Activated CD8-positive, alpha-beta T cell treated with anti-CD3 and anti-CD28 coated beads, Interleukin-2, amount 10 ng/mL, durations not matched to agents 7 days and 5 days (primary cell): ENCODE results near the gene NAPSA. TPM values are rescaled to one million over a fixed set of nuclear protein-coding genes. Genes with fewer than 3 reads are reported as not detected.
A peak's percentile ranks its signal among the peaks of the same experiment; 100 is the strongest.

Experiments used
- ATAC-seq: fragments of 150-1000 bp; cut with Tn5 transposase; one replicate; pipeline ENCODE4 v1.10.0; 2021; ENCODE audit warnings: moderate library complexity
- CTCF ChIA-PET: fragments of 350-600 bp; sonication (Branson Sonifier 250); formaldehyde crosslinking; loops from one replicate; lab custom pipeline; 2021; ENCODE audit warnings: antibody characterized with exemption; lab: Charles Lee
- POLR2A ChIA-PET: fragments of 350-600 bp; sonication (Branson Sonifier 250); formaldehyde crosslinking; loops from one replicate; lab custom pipeline; 2021; ENCODE audit warnings: antibody characterized with exemption; lab: Charles Lee
- DNase-seq: peaks from one replicate; pipeline ENCODE4 v3.0.0-alpha.2; 2020
- H3K27ac Mint-ChIP-seq: one replicate; pipeline ENCODE4 v1.8.0; 2021; ENCODE audit warnings: mild to moderate bottlenecking, mixed read lengths
- H3K27me3 Mint-ChIP-seq: one replicate; pipeline ENCODE4 v1.8.0; 2021; ENCODE audit warnings: low read depth, mixed read lengths
- H3K36me3 Mint-ChIP-seq: one replicate; pipeline ENCODE4 v1.8.0; 2021; ENCODE audit warnings: low read depth, mixed read lengths
- H3K4me1 Mint-ChIP-seq: one replicate; pipeline ENCODE4 v1.8.0; 2021; ENCODE audit warnings: low read depth, mixed read lengths
- H3K4me3 Mint-ChIP-seq: one replicate; pipeline ENCODE4 v1.8.0; 2021; ENCODE audit warnings: mild to moderate bottlenecking, mixed read lengths
- H3K9me3 Mint-ChIP-seq: one replicate; pipeline ENCODE4 v1.8.0; 2022; ENCODE audit warnings: mixed read lengths; ENCODE audit not compliant: insufficient read depth
- total RNA-seq, 2 experiments: library from RNA; stranded (reverse); gene quantifications; one replicate each; pipeline ENCODE4 v1.2.3, GENCODE V29; 2021

The NAPSA gene
- total RNA-seq, result 1 to 10 TPM in 1 of 2 experiments, under 1 TPM in 1; 0.73 to 1.2 TPM

DNA sequence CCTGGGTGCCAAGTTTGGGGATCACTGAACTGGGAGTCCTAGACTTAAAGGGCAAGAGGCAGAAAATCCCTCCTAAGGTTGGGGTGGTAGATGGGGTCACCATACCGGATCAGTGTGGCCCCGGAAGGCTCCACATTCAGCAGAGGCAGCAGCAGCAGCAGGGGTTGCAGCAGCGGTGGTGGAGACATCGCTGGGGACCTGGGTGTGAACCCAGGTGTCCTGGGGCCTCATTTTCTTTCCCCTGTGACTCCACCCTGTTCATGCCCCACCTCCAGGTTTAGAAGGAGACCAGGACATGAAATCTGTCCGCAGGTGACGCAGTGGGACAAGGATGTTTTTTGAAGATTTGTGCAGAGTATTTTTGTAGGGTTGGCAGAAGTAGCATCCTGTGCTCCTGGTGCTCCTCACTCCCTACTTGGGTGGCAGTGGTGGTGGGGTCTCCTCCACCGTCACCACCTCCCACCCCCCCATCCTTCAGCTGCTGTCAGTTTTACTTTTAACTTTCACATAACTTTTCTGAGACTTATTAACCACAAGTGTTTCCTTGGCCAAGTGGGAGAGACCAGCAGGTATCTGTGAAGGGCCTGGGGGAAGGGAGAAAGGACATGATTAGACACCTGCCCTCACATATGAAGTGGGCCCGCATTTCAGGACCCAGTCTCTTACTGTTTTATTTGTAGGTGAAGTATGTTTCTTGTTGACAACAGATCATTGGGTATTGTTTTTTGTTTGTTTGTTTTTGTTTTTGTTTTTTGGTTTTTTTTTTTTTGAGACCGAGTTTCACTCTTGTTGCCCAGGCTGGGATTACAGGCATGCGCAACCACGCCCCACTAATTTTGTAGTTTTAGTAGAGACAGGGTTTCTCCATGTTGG is at the start of gene NAPSA:
Gene NAPSA (minus strand): TSS at position 206 of the 873 bp plus-strand sequence. CDS start 18 bp downstream, at position 188.
- peaks cover 6% of the 10 kb centered on the region for H3K36me3 Mint-ChIP-seq
- ChIA-PET CTCF (interaction anchor here (0.9 to 1.5 kb wide), 3 partner anchors 8 to 95 kb away, joined by 4 to 10 read pairs (median 4); partner anchors contain the start of gene NR1H2), POLR2A (interaction anchor here (0.6 kb wide), 1 partner anchor 358 kb away, joined by 3 read pairs; no protein-coding TSS in a partner anchor)
- no peak for DNase-seq
- no peaks in the 10 kb centered on the region for H3K27me3 Mint-ChIP-seq
- H3K4me3 Mint-ChIP-seq, result peak within 1 kb of the TSS; percentile 52
- no peak for ATAC-seq
- no peaks in the 10 kb centered on the region for H3K9me3 Mint-ChIP-seq
- H3K4me1 Mint-ChIP-seq, result peaks cover 63% of the 10 kb centered on the region
- H3K27ac Mint-ChIP-seq, result peak within 1 kb of the TSS; percentile 80

DNA sequence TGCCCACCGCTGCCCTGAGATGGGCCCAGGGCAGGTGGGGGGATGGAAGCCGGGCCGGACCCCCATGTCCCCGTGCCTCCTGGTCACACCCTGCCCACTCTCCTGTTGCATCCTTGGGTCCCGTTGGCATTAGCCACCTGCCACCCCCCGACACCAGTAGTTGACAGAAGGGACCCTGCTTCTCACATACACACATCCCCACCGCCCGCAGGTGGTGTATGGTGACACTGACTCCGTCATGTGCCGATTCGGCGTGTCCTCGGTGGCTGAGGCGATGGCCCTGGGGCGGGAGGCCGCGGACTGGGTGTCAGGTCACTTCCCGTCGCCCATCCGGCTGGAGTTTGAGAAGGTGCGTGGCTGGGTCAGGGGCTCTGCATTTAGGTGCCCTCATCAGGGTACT is 48.1 kb upstream of the NAPSA start:
- DNase-seq (no peak), ATAC-seq (no peak)
- no peaks in the 10 kb centered on the region for H3K27me3 Mint-ChIP-seq
- ChIA-PET POLR2A (no interaction called here), CTCF (no interaction called here)
- no peak overlapping the region for H3K27ac Mint-ChIP-seq
- H3K9me3 Mint-ChIP-seq, result no peaks in the 10 kb centered on the region
- H3K36me3 Mint-ChIP-seq, result peaks cover 25% of the 10 kb centered on the region
- no peaks in the 10 kb centered on the region for H3K4me1 Mint-ChIP-seq
- H3K4me3 Mint-ChIP-seq, result no peak overlapping the region

DNA sequence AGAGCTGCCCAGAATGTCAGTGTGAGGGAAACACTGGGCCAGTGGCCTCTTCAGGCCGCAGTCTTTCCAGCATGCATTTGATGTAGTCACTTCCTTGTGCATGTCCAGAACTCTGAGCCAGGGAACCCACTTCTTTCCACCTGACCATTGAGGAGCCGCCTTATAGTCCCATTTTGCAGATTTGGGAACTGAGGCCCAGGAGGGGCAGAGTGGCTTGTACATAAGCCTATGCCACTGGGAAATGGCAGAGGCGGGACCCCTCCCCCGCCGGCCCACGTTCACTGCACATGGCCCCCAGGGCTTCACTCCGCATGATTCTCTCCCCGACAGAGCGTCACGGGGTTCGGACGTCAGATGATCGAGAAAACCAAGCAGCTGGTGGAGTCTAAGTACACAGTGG is 47.7 kb upstream of the NAPSA start:
- Mint-ChIP-seq H3K36me3 (peaks cover 25% of the 10 kb centered on the region), H3K27ac (no peak overlapping the region), H3K4me3 (no peak overlapping the region), H3K9me3 (no peaks in the 10 kb centered on the region), H3K4me1 (no peaks in the 10 kb centered on the region), H3K27me3 (no peaks in the 10 kb centered on the region)
- DNase-seq, result no peak
- CTCF ChIA-PET, result no interaction called here
- POLR2A ChIA-PET, result interaction anchor here (1.2 kb wide), 1 partner anchor 29 kb away, joined by 3 read pairs; the partner anchor contains the start of gene POLD1
- no peak for ATAC-seq

DNA sequence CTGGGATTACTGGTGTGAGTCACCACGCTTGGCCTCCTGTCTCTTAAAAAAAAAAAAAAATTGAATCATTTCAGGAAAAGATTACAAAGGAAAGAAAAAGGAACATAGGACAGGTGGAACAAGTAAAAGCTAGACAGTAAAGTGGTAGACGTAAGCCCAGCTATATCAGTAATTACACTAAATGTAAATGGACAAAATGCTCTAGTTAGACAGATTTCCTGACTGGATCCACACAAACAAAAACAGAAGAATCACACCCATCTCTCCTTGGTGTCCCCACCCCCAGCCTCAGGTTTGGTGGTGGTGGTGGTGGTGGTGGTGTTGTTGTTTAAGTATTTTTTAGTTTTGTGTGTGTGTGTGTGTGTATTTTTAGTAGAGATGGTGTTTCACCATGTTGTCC is 47.0 kb upstream of the NAPSA start:
- H3K27ac Mint-ChIP-seq, result no peak overlapping the region
- no peaks in the 10 kb centered on the region for H3K27me3 Mint-ChIP-seq
- ChIA-PET POLR2A (interaction anchor here (0.6 to 1.2 kb wide), 2 partner anchors 15 to 28 kb away, joined by 3 to 4 read pairs; partner anchors contain the start of gene POLD1), CTCF (interaction anchor here (0.6 kb wide), 1 partner anchor 72 kb away, joined by 3 read pairs; no protein-coding TSS in a partner anchor)
- no peaks in the 10 kb centered on the region for H3K9me3 Mint-ChIP-seq
- H3K36me3 Mint-ChIP-seq, result peaks cover 25% of the 10 kb centered on the region
- no peaks in the 10 kb centered on the region for H3K4me1 Mint-ChIP-seq
- DNase-seq (no peak), ATAC-seq (no peak)
- H3K4me3 Mint-ChIP-seq, result no peak overlapping the region

DNA sequence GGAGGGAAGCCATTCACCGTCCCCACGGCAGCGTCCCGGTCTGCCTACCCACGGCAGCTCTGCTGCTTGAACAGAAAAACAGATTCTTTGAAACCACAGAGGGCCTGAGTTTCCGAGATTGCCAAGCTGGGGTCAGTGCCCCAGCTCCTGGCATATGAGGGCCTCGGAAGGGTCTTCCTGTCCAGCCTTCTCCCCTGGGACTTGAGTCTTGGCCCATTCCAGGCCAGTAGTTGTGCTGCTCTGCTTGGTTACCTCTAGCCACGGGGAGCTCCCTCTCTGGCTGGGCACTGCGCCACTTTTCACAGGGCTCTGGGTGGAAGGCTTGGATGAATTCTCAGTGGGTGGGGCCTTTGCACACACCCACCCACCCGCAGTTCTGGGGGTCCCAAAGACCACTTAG is 44.7 kb upstream of the NAPSA start:
- Mint-ChIP-seq H3K27me3 (no peaks in the 10 kb centered on the region), H3K9me3 (no peaks in the 10 kb centered on the region), H3K36me3 (peaks cover 36% of the 10 kb centered on the region), H3K27ac (no peak overlapping the region), H3K4me1 (no peaks in the 10 kb centered on the region), H3K4me3 (no peak overlapping the region)
- ChIA-PET CTCF (no interaction called here), POLR2A (no interaction called here)
- DNase-seq (no peak), ATAC-seq (no peak)

GRCh38 chr19:50409347-50409746 is 43.9 kb upstream of the NAPSA start:
- Mint-ChIP-seq H3K9me3 (no peaks in the 10 kb centered on the region), H3K4me1 (no peaks in the 10 kb centered on the region), H3K27ac (no peak overlapping the region), H3K27me3 (no peaks in the 10 kb centered on the region), H3K4me3 (no peak overlapping the region), H3K36me3 (peaks cover 36% of the 10 kb centered on the region)
- ChIA-PET POLR2A (no interaction called here), CTCF (no interaction called here)
- no peak for ATAC-seq
- no peak for DNase-seq

DNA sequence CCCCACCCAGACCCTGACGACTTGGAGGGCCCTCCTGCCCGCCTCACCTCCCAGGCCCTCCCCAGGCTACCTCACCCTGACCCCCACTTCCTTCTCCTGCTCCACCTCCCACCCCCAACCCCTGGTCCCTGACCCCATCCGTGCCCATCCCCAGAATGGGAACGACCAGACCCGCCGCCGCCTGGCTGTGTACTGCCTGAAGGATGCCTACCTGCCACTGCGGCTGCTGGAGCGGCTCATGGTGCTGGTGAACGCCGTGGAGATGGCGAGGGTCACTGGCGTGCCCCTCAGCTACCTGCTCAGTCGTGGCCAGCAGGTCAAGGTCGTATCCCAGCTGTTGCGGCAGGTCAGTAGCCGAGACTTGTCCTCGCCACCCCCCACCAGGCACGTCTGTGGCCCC is 41.4 kb upstream of the NAPSA start:
- H3K36me3 Mint-ChIP-seq, result peaks cover 39% of the 10 kb centered on the region
- H3K4me3 Mint-ChIP-seq, result no peak overlapping the region
- ChIA-PET POLR2A (no interaction called here), CTCF (no interaction called here)
- no peaks in the 10 kb centered on the region for H3K9me3 Mint-ChIP-seq
- no peak for DNase-seq
- H3K27me3 Mint-ChIP-seq, result no peaks in the 10 kb centered on the region
- no peak overlapping the region for H3K27ac Mint-ChIP-seq
- no peaks in the 10 kb centered on the region for H3K4me1 Mint-ChIP-seq
- ATAC-seq, result no peak

DNA sequence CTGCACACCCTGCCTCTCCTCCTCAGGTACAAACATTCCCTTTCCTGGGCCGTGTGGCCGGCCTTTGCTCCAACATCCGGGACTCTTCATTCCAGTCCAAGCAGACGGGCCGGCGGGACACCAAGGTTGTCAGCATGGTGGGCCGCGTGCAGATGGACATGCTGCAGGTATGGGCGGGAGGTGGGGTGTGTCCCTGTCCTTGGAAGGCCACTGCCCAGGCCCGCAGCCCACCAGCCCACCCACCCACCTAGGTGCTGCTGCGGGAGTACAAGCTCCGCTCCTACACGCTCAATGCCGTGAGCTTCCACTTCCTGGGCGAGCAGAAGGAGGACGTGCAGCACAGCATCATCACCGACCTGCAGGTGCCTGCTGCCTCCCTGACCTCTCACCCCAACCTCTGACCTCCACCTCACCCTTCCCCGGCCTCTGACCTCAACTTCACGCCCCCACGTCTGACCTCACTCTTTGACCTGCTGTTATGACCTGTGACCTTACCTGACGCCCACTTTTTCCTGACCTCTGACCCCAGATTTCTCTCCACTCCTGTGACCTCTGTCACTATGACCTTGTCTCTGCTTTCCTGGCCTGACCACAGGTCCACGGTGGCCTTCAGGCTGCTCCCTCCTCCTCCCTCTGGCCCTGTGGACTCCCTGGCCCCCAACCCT is 40.8 kb upstream of the NAPSA start:
- Mint-ChIP-seq H3K9me3 (no peaks in the 10 kb centered on the region), H3K27me3 (no peaks in the 10 kb centered on the region), H3K4me3 (no peak overlapping the region), H3K27ac (no peak overlapping the region), H3K4me1 (no peaks in the 10 kb centered on the region), H3K36me3 (peaks cover 40% of the 10 kb centered on the region)
- DNase-seq (no peak), ATAC-seq (no peak)
- POLR2A ChIA-PET, result no interaction called here
- CTCF ChIA-PET, result no interaction called here

- ATAC-seq (no peak), DNase-seq (no peak)
- ChIA-PET POLR2A (no interaction called here), CTCF (no interaction called here)
- Mint-ChIP-seq H3K9me3 (no peaks in the 10 kb centered on the region), H3K36me3 (peaks cover 36% of the 10 kb centered on the region), H3K4me3 (no peak overlapping the region), H3K27ac (peak overlapping the region; percentile 33), H3K4me1 (no peaks in the 10 kb centered on the region), H3K27me3 (no peaks in the 10 kb centered on the region)
Observed at GRCh38 chr19:50402544-50403301, 37.3 kb upstream of the NAPSA start.

DNA sequence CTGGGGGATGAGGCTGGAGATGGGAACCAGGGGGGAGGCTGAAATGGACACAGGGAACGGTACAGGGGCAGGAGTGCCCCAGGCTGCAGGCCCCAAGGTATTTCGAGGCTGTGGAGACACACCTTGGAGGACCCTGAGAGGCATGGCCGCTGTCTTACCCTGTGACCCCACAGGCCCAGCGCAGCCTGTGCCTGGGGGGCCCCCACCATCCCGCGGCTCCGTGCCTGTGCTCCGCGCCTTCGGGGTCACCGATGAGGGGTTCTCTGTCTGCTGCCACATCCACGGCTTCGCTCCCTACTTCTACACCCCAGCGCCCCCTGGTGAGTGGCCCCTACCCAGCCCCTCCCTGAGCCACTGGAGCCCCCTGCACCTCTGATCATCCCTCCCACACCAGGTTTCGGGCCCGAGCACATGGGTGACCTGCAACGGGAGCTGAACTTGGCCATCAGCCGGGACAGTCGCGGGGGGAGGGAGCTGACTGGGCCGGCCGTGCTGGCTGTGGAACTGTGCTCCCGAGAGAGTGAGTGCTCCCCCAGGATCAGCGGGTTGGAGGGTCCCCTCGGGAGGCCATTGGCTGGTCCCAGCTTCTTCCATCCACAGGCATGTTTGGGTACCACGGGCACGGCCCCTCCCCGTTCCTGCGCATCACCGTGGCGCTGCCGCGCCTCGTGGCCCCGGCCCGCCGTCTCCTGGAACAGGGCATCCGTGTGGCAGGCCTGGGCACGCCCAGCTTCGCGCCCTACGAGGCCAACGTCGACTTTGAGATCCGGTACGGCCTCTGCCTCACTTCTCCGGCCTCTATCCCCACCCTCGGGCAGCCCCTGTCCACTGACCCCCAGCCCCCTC is 36.4 kb upstream of the NAPSA start:
- H3K27me3 Mint-ChIP-seq, result no peaks in the 10 kb centered on the region
- H3K4me3 Mint-ChIP-seq, result no peak overlapping the region
- H3K9me3 Mint-ChIP-seq, result no peaks in the 10 kb centered on the region
- no peak overlapping the region for H3K27ac Mint-ChIP-seq
- ChIA-PET POLR2A (no interaction called here), CTCF (no interaction called here)
- H3K4me1 Mint-ChIP-seq, result no peaks in the 10 kb centered on the region
- ATAC-seq (no peak), DNase-seq (no peak)
- H3K36me3 Mint-ChIP-seq, result peaks cover 34% of the 10 kb centered on the region

DNA sequence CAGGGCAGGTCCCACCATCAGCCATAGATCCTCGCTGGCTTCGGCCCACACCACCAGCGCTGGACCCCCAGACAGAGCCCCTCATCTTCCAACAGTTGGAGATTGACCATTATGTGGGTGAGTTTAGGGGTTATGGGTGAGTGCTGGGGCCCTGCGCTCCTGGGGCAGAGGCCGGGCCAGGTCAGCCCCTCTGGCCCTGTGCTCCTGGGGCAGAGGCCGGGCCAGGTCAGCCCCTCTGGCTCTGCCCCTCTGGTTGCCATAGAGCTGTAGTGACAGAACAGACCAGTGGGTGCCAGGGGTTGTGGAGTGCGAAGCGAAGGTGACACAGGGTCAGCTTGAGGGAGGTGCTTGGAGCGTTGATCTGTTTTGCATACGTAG is 33.9 kb upstream of the NAPSA start:
- ChIA-PET CTCF (interaction anchor here (1.8 kb wide), 1 partner anchor 42 kb away, joined by 3 read pairs; no protein-coding TSS in a partner anchor), POLR2A (no interaction called here)
- H3K4me3 Mint-ChIP-seq, result no peak overlapping the region
- H3K27me3 Mint-ChIP-seq, result no peaks in the 10 kb centered on the region
- H3K27ac Mint-ChIP-seq, result no peak overlapping the region
- peaks cover 30% of the 10 kb centered on the region for H3K36me3 Mint-ChIP-seq
- no peaks in the 10 kb centered on the region for H3K4me1 Mint-ChIP-seq
- H3K9me3 Mint-ChIP-seq, result no peaks in the 10 kb centered on the region
- ATAC-seq (no peak), DNase-seq (no peak)
